Ishikawa (cell line): Measurements from ENCODE around the gene RPL31.

Experiments
- CREB1 ChIP-seq: IDR thresholded peaks from 2 replicates; pipeline ENCODE4 v1.6.1; 2012; ENCODE audit warnings: low read depth
- EGR1 ChIP-seq: IDR thresholded peaks from 2 replicates; pipeline ENCODE4 v1.6.1; 2012
- EP300 ChIP-seq: IDR thresholded peaks from 2 replicates; pipeline ENCODE4 v1.6.1; 2012; ENCODE audit warnings: borderline replicate concordance
- MAX ChIP-seq: IDR thresholded peaks from 2 replicates; pipeline ENCODE4 v1.6.1; 2012
- NFIC ChIP-seq: IDR thresholded peaks from 2 replicates; pipeline ENCODE4 v1.6.1; 2012
- RAD21 ChIP-seq: IDR thresholded peaks from 2 replicates; pipeline ENCODE4 v1.6.1; 2012; ENCODE audit warnings: low read depth
- REST ChIP-seq: IDR thresholded peaks from 2 replicates; pipeline ENCODE4 v1.6.1; 2012; ENCODE audit warnings: low read depth, mild to moderate bottlenecking
- TAF1 ChIP-seq: IDR thresholded peaks from 2 replicates; pipeline ENCODE4 v1.6.1; 2012; ENCODE audit warnings: low read depth, mild to moderate bottlenecking
- TEAD4 ChIP-seq: IDR thresholded peaks from 2 replicates; pipeline ENCODE4 v1.6.1; 2012
- USF1 ChIP-seq: IDR thresholded peaks from 2 replicates; pipeline ENCODE4 v1.6.1; 2012
- YY1 ChIP-seq: IDR thresholded peaks from 2 replicates; pipeline ENCODE4 v1.6.1; 2012; ENCODE audit warnings: low read depth

GRCh38 chr2:100971221-100971620 lies 30.9 kb upstream of the RPL31 start:
- TF ChIP-seq USF1 = no peak
- no peak for TF ChIP-seq NFIC
- TF ChIP-seq EGR1 = no peak
- no peak for TF ChIP-seq TAF1
- TF ChIP-seq REST = no peak
- TF ChIP-seq RAD21 = no peak
- no peak for TF ChIP-seq EP300
- TF ChIP-seq CREB1 = no peak
- no peak for TF ChIP-seq TEAD4
- no peak for TF ChIP-seq YY1
- TF ChIP-seq MAX = no peak
